Activated naive CD4-positive, alpha-beta T cell (primary cell): Measurements from ENCODE around the gene GSG1L.

ENCODE experiments used
- DNase-seq, 4 experiments: peaks; one replicate each; lab custom pipeline; 2025; lab: John Stamatoyannopoulos, UW

The GSG1L gene

DNA sequence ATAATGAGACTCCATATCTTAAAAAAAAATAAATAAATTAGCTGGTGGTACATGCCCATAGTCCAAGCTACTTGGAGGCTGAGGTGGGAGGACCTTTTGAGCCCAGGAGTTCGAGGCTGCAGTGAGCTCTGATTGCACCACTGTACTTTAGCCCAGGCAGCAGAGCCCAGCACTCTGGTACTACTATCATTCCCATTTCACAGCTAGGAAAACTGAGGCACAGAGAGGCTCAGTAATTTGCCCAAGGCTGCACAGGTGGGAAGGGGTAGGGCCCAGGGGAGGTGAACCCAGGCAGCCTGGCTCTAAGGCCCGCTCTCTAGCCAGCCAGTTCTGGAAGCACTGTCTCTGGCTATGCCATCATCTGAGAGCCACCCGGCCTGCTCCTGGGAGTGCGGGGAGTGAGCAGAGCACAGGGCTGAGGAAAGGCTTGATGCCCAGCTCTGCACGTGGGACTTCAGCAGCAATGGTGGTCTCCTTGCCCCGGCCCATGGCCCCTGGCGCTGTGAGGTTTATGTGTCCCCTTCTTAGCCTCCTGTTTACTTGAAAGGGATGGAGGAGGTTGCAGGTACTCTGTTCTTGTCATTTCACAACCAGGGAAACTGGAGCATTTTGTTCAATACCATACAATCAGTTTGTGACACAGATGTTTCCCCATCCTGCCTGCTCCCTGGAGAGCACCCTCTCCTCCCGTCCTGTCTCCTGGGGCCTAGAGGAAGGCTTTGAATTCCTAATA, 291.3 kb downstream of the GSG1L start:
- DNase-seq: no peak

DNA sequence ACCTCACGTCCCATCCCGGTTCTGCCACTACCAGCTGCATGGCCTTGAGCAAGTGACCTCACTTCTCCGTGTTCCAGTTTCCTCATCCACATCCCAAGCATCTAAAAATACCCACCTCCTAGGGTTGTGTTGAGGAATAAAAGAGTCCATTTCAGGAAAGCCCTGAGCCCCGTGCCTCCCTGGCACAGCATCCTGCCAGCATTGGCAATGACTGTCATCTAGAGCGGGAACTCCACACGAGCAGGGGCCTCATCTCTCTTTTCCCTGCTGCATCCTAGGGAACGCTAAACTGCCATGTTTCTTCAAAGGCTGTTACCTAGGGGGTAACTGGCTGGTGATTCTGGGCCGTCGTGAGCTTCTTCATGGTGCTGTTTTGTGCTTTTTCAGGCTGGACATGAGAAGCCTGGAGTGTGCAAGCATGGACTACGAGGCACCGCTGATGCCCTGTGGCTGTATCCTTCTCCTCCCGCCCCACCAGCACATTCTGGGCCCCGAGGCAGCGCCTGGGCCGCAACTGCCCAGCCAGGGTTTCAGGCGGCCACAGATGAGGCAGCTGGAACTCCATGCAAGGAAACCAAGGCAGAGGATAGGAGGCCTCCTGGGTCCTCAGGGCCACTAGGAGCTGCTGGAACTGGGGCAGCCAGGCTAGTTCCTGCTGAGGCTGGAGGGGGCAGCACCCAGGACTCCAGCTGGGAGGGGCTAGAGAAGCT, 292.2 kb downstream of the GSG1L start:
- no peak for DNase-seq

DNA sequence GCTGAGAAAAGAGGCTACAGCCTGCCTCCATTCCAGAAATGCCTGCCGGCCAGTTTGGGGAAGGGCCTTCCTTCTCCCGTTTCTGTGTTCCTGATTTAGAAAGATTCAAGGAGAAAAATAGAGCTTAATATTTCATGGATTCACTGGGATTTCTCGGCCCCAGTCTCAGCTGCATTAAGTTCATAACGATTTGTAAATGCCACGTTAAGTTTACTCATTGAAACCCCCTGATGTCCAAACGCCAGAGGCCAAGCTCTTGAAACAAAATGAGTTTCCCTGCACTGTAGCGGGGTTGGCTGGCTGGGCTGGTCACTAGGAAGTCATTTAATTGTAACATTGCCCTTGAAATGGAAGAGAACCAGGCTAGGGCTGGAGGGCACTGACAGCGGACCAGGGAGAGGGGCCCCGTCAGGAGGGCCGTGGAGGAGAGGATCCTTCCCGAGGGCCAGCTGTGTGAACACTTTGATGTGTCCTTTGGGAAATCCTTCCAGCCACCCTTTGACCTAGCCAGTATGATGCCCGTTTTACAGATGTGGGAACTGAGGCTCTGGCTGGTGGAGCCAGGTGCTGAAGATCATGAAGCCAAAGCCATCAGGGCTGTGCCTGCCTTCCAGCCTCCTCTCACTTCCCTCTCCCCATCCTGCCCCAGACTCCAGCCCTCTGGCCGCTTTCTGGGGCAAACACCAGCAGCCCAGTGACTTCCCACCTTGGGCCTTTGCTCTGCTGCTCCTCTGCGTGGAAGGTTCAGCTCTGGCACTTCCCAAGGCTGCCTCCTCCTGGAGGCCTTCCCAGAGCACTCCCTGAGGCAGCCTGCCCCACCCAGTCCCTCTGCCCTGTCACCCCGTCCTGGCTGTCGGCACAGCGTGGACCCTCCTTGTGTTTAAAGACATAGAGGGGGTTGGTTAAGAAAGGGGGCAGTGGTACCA, 293.0 kb downstream of the GSG1L start:
- DNase-seq: no peak

DNA sequence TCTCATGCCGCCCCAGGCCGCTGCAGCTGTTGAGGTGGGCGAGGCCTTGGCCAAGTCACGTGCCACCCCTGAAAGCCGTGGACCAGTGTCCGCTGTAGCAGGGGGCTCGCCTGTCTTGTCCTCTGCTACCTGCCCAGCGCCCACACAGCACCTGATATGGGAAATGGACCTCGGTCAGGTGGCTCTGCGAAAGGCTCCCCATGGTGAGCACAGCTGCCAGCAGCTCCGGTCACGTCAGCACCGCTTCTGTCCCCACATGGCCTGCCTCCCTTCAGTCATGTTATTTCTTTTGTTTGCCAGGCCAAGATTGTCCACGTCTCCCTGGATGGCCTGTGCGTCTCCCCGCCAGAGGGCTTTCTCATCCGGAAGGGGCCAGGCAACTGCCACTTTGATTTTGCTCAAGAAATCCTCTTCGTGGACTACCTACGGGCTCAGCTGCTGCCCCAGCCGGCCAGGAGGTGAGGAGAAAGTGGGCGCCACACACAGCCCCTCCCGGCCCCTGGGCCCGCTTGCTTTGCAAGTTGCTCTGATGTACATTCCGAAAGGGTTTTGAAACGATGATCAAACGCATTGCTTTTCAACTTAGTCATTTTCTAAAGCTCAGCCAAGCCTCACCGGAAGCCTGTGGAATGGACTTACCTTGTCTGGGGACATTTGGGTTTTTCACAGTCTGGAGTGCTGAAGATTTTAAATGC, 293.8 kb downstream of the GSG1L start:
- DNase-seq: no peak

DNA sequence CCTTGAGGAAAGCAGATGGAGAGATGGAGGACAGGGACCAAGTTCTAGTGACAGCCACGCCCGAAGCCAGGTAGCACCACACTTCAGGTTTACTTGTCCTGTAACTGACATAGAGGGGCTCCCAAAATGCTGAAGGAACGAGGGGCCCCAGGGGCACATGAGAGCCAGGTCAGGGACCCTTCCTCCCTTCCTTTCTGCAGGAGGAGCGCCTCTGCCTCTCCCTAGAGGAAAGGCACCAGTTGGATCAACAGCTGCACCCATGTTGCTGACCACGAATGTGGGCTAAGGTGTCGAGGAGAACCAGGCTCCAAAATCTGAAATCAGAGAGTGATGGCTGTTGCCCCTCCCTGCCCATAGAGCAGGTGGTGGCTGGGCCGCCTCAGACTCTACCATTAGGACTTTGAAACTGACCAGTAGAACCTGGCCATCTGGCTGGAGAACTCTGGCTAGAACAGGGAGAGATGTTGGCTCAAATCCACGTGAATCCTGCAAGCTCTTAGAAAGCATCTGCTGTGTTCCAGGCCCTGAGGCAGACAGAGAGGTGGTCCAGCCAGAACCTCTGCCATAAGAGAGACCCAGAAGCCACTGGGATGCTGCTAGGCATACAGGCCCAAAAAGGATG, 294.8 kb downstream of the GSG1L start:
- DNase-seq: no peak

DNA sequence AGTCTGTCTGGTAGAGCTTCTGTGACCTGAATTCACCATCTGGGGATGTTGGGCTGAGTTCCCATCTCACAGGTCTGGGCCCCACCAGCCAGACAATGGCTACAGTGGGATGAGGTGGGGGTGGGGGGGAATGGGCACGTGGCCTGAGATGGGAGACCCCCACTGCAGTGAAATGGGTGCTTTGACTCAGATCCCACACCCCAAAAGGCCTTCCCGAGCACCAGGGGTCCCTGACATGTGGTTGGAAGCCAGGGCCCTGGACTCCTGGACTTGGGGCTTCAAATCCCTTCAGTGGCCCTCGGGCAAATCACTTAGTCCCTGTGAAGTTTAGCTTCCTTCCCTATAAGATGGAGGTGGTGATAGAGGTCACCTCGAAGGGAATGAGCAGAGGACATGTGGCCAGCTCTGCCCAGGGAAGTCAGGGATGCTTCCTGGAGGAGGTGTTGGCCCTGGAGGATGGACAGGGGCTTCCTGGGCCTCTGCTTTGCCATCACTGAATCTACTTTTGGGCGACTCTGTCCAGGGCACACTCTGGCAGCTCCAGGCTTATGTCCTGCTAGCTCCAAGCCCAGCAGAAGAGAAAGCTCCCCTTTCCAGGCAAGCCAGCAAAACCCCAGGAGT, 295.4 kb downstream of the GSG1L start:
- DNase-seq: no peak

DNA sequence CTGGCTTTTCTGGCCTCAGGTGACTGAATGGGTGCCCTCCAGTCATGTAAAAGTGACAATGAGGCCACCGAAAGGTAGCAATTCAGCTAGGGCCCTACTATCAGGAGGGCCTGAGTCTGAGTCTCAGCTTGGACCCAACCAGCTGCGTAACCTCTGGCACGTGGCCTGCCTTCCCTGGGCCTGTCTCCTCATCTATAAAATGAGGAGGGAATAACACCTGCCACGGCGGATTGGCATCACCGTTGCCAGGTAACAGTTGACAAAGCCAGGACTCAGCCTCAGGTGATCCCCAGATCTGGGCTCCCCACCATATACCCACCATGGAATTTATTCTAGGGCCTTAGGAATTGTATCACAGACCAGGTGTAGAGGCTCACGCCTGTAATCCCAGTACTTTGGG, 296.4 kb downstream of the GSG1L start:
- DNase-seq: no peak

DNA sequence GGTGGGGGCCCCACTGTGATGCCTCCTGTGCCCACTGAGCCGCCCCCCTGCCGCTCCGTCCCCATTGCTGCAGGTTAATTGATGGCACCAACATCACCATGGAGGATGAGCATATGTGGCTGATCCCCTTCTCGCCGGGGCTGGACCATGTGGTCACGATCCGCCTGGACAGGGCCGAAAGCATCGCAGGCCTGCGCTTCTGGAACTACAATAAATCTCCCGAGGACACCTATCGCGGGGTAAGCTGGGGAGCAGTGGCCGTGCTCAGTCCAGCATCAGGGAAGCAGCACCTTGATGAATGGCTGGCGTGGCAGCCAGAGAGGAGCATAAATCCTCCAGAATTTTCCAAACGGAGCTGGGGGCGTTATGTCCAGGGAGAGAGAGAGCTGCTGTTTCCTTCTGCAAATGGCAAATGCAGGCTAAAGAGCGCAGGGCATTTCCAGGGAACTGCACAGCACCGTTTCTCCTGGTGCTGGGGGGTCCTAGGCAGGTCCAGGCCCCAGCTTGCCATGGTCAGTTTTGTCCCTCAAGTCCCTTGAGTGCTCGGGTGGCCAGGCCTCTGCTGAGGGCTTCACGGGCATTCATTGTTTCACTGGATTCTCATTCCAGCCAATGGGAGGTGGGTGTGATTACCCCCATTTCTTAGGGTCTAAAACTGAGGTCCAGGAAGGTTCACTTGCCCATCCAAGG, 297.1 kb downstream of the GSG1L start:
- DNase-seq: no peak

DNA sequence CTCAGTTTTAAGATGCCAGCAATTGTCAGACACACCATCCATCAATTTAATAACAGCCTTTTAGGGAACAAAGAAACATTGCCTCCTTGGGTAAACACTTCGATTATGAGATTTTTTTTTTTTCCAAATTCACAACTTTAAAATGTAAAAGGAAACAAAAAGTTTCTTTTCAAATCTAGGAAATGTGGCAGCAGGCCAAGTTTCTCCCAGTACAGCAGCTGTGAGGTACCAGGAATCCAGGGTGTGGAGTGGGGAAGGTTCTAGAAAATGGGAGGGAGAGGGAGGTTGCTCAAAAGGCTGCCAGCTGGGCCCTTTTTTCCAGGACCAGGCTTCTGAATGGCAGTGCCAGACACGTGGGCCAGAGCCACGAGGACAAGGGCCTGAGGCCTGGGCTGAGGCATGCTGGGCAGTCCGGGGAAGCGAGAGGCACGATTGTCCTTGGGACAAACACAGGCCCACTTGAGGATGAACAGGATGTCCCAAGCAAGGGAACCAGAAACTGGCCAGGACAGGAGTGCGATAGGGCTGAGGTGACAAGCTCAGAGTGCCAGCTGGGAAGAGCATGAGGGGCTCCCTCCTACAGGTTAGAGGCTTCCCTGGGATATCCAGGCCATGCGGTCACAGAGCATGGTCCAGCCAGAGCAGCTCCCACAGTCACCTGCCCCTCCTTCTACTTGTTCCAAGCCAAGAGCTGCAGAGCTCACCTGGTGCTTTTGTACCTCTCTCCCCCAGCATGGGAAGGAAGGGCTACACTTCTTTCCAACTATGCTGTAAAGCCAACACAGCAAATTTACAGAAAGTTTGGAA, 298.4 kb downstream of the GSG1L start:
- no peak for DNase-seq

DNA sequence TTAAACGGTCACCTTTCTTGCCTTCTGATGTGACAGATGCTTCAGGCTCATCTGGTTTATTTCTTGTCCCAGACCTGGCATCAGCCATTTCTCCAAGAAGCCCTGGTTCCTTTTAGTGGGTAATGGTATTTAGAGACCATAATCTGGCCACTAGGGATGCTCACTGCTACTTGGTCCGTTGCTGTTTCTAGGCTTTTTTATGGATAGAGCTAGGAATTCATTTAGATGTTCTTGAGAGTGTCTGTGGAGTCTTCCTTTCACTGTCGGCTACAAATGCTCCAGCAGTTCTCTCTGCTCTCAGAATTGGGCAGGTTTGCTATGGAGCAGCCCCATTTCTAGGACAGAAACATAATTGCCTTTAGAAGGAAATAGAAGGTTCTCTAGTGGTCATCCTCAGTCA, 299.1 kb downstream of the GSG1L start:
- no peak for DNase-seq

DNA sequence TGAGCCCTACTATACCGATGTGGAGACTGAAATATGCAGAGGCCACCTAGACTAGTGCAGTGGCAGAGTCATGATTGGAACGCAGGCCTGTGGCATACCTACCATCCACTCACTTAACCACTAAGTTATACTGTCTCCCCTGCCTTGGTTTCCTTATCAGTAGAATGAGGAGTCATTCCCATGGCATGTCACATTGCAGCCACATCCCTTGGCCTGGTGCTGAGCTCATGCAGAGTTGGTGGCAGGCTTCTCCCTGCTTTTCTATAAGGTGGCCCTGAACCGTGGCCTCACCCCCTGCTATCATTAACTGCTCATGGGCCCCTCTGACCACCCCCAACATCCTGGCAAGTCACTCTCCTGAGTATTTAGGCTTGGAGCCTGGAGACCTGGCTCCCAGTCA, 301.1 kb downstream of the GSG1L start:
- DNase-seq: no peak

DNA sequence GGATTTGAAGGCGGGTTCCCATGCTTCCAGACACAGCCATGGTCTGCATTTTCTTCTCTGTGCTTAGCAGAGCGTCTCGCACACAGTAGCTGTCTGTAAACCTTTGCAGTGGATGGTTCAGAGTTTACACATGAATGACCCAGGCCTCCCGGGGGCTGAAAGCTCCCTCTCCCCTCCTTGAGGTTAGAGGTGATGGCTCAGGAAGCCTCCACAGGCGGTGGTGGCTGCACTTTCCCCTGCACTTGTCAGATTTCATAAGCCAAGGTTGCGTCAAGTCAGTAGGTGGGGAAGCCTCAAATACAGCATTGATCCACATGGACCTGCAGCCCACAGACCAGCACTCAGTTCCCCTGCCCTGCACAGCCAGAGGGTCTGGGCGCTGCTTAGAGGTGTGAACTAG, 301.7 kb downstream of the GSG1L start:
- DNase-seq: no peak

DNA sequence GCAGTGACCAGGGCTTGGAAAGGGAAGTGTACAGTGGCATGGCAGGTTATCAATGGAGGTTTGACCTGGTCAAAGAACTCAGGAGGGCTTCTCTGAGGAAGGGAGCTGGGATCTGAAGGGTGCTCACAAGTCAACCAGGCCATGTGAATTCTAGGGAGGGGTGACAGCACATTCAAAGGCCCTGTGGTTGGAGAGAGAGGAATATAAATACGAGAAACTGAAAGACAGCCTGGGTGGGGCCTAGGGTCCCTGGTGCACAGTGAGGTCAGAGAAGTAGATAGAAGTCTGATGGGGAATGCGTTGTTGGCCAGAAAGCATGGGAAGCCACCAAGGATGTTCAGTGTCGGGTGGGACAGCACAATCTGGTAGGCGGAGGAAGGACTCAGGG, 302.7 kb downstream of the GSG1L start:
- no peak for DNase-seq

DNA sequence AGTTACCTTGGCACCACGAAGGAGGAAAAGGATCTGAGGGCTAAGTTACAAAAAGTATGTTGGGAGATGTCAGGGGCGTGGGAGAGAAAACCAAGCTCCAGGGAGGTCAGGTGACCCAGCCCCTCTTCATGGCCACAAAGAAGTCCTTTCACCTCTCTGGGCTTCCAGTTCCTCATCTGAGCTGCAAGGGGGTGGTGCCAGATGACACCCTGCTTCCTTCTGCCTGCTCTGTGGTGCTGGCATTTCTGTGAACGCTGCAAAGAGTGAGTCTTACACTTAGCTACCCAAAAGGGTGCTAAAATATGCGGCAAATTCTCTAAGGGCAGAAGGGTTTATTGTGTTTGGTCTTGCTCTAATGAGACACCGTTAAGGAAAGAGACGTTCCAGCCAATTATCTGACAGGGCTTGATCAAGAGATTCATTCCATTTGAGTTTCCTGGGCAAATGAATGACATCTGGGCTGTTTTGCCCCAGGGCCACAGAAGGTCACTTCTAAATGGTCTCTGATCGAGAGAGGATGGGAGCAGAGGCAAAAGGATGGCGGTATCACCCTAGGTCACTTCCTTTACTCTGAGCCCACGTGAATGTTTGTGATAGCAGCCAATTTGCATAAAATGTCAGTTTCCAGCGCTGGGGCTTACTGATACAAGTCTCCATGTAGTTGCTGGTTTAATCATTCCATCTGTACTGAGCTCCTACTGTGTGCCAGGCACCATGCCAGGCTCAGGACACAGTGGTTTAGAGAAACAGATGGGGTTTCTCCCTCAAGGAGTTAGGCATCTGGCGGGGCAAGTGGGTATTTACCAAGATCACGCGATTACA, 303.3 kb downstream of the GSG1L start:
- DNase-seq: no peak

DNA sequence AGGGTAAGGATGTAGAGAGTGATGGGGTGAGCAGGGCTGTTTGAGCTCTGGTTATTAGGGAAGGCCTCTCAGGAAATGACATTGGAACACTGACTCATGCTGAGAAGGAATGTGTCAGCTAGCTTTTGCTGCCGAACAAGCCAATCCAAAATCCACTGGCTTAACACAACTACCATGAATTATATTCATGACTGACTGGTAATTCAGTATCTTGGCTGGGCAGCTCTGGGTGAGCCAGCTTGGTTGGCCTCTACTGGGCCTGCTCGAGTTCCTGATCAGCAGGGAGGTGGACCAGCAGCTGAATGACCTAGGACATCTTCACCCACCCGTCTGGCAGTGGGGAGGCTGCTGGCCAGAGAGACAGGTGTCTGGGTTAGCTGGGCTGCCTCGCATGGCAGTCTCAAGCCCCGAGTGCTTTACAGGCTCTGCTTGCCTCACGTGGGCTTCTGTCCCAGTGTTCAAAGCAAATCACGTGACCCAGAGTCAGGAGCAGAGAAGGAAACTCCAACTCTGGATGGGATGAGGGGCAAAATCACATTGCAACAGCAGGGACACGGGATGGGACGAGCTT, 304.1 kb downstream of the GSG1L start:
- DNase-seq: no peak

DNA sequence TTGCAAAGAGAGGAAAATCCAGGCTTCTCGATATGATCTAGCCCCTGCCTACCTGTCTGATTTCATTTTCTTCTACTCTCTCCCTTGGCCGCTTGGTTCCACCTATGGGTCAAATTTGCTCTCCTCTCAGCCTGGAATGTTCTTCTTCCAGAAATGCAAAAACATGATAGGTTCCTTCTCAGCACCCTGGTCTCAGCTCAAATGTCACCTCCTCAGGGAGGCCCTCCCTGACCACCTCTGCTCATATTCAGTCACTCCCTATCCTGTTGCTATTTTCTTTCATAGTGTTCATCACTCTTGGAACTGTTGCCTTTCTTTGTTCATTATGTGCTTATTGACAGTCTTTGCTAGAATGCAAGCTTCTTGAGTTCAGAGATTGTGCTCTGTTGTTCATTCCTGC, 305.0 kb downstream of the GSG1L start:
- DNase-seq: no peak

DNA sequence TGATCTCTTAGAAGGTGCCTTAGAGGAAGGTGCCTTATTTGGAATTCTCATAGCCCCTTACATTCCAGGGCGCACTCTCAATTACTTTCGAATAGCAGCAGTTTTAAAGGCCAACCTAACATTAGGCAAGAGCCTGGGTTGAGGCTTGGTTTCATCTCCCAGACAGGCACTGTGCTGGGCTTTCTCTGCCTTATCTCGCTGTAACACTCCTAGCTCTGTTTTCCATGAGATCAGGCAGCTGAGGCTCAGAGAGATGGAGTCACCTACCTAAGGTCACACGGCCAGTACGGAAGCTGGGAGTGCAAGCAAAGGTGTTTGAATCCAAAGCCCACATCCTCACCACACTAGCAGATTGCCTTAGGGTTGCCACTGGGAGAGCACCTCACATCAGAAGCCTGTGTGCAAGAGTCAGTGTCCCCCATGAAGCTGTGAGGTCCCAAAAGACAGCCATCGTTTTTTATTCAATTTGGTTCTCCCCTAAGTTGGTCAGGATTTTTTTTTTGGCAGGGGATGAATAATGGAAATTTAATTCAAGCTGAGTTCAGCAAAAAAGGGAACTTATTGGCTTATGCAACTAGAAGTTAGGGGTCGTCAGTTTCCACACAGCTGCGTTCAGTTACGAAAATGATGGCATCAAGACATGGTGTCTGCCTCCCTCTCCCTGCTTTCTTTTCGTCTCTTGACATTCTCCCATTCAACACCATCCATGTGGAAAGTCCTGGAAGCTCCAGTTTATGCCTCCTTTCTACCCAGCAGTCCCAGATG, 307.1 kb downstream of the GSG1L start:
- no peak for DNase-seq
